ENCODE measurements around the gene FRMPD4.

GRCh38 chrX:12471061-12471460 is 332.8 kb downstream of the FRMPD4 start:
- no peak for TF ChIP-seq POLR2AphosphoS5 (IDR thresholded peaks at IDR 0.05; ENCODE audit: borderline replicate concordance, low read depth, low read length)
- TF ChIP-seq EZH2 (IDR thresholded peaks at IDR 0.05) = no peak

Measured in SK-N-MC (cell line).